SKM-1 treated with dmso at 0.1 percent for 144 hours (cell line): ENCODE results near the gene PRSS38.
A peak's percentile ranks its signal among the peaks of the same experiment; 100 is the strongest.

ENCODE experiments used
- DNase-seq: peaks from one replicate; lab custom pipeline; 2025; ENCODE audit not compliant: unreplicated experiment; lab: John Stamatoyannopoulos, UW

The PRSS38 gene

DNA sequence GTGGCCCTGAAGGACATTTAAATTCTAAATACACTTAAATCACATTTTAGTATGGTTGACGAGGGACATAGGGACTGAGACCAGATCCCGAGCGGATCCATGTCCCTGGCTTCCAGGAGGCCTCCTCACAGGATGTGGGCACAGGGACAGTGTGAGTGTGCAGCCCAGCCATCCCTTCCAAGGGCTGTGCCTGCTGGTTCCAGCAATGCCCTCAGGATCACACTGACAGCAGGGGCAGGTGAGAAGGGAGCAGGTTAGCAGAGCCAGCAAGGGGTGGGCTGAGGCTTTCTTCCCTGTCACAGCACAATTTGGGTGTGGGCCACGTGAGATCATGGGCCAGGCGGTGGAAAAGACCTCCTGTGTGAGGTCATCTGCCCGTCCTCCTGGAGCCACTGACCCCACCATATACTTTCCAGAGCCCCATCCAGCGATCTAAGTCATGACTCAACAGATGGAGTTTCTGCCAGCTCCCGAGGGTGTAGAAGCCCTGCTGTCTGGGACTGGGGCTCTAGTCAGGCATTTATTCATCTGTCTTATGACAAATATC is 37.0 kb upstream of the PRSS38 start:
- no peak for DNase-seq

DNA sequence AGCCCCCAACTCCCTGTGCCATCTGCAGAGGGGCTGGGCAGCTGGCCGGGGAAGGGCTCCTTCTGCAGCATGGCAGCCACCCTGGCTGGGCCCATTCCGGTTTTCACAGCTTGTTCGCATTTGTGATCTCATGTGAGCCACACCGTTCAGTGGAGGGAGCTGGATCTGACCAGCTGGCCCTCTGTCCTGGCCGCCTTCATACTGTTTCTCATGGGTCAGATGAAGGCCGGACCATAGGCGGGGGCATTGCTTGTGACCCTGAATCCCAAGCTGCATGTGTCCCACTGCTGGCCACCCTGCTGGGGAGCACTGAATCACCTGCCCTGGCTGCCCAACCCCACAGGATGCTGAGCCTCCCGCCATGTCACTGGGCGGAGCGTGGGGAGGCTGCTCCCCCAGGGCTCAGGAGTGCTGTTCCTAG is 36.4 kb upstream of the PRSS38 start:
- DNase-seq = no peak

DNA sequence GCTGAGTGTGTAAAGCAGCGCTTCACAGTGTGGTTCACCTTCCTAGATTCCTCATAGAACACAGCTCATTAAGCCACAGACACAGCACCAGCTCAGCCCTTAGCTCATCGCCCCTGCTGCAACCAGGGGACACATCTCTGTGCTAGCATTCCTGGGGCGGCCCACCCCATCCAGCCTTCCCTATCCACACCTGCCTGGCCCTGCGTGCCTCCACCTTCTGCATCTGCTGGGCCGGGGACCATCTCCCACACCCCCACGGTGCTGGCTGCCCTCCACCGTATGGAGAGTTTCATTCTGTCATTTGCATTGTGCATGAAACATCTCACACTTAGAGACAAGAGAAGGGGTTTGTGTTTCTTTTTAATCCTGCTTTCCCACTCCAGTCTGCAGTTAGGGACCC is 35.8 kb upstream of the PRSS38 start:
- no peak for DNase-seq

DNA sequence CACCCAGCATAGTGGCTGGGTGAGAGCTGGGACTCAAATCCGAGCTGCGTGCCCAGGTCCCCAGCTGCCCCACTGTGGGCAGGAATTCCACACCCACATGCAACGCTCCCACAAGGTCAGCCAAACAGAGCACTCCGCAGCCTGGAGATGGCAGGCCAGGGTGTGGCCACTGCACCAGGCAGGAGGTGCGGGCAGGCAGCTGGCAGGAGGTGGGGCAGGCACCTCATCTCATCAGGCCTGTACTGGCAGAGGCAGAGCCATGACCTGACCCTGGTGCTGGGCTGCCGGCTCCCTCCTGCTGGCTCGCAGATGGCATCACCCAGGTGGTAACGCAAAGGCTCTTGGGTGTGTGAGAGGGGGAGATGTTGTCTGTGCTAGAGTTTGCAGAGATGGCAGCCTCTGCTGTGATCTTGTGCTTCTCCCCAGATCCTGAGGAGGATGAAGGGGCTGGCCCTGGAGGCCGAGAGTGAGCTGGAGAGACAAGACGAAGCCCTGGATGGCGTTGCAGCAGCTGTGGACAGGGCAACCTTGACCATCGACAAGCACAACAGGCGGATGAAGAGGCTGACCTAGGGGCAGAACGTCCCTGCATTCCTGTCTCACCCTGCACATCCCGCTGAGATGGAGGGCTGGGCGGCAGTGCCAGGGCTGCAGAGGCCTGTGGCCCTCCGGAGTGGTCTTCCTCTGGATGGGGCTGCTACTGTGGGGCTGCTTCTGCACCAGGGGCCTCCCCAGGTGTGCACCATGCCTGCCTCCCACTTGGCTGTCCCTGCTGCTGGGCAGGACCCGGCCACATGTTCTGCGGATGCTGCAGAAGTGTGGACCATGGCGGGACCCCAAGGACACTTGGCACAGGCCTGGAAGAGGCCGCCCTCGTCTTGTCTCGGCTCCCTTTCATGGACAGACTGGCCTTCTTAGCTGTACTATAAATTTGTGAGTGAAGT is 35.1 kb upstream of the PRSS38 start:
- no peak for DNase-seq

DNA sequence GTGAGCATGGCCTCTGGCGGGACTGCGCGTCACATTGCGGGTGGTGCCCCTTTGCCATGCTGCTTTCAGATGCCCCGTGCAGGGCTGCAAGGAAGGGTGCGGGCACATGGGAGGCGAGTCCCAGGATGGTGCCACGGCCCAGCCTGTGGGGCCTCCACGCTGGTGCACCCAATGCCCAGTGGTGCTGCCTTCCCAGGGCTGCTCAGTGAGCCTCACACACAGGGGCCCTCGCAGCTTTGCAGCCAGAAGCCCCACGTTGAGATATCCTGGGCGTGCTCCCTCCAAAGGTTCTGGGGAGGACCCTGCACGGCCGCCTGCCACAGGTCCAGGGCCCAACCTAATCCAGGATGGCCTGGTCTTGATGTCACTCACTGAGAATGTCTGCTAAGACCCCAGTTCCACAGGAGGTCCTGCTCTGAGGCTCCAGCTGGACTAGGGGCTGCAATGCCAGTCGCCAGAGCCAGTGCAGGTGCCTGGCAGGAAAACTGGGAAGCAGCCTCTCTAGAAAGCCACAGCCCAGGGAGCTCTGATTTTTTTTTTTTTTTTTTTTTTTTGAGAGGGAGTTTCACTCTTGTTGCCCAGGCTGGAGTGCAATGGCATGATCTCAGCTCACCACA is 34.1 kb upstream of the PRSS38 start:
- no peak for DNase-seq

DNA sequence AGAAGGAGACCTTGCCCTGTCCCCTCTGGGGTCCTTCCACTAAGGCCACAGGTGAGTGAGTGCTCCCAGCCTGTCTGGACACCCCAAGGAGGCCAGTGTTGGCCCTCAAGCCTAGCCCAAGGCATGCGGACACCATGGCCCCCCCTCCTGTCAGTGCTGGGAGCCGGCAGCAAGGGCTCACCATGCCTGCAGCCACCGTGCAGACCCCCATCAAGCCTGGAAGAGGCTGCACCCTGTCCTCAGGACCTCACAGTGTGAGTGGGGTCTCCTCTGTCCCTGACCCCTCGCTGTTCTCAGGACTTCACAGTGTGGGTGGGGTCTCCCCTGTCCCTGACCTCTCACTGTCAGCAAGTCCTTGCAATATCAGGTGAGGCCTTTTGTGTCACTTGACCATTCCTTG is 33.2 kb upstream of the PRSS38 start:
- no peak for DNase-seq

DNA sequence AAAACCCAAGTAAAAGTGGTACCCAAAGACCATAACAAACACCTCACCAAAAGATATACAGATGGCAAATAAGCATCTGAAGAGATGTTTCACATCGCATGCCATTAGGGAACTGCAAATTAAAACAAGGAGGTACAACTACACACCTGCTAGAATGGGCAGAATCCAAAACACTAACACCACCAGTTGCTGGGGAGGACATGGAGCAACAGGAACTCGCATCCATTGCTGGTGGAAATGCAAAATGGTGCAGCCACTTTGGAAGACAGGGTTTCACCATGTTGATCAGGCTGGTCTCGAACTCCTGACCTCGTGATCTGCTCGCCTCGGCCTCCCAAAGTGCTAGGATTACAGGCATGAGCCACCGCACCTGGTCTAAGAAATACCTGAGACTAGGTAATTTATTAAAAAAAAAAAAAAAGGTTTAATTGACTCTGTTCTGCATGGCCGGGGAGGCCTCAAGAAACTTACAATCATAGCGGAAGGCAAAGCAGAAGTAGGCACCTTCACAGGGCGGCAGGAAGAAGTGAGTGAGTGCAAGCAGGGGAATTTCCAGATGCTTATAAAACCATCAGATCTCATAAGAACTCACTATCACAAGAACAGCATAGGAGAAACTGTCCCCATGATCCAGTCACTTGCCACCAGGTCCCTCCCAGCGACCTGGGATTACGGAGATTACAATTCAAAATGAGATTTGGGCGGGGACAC is 30.2 kb upstream of the PRSS38 start:
- DNase-seq = no peak

DNA sequence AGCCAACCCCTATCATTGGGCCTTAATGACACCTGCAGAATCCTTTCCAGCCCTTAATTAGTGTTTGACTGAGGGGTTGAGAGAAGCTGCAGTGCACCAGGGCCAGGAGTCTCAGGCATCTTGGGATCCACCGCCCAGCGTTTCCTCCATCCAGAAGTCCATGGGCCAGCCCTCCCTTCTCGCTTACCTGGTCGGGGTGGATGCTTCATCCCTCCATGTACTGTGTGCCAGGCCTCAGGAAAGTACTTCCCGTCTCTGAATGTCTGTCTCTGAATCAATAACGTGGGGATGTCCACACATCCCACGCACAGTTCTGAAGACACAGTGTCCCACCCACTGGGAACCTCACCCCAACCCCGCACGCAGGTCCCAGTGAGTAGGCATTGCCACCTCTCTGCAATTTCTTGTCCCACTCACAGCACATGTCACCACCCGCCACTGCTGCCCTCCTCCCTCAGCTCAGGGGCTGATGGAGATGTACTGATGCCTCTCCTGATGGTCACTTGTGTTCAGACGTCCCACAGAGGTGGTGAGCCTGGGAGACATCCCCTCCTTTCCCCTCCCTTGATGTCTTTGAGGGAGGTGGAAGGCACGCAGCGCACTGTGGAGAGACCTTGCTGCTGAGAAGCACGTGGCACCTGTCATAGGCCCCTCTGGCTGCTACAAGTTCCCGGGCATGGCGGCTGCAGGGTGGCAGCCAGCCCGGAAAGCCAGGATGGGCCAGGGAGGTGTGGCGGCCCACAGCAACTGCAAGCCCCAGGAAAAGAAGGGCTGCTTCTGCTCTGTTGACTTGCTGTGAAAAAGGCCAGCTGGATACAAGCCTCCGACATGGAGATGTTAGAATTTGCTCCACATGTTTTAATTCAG is 29.4 kb upstream of the PRSS38 start:
- no peak for DNase-seq

DNA sequence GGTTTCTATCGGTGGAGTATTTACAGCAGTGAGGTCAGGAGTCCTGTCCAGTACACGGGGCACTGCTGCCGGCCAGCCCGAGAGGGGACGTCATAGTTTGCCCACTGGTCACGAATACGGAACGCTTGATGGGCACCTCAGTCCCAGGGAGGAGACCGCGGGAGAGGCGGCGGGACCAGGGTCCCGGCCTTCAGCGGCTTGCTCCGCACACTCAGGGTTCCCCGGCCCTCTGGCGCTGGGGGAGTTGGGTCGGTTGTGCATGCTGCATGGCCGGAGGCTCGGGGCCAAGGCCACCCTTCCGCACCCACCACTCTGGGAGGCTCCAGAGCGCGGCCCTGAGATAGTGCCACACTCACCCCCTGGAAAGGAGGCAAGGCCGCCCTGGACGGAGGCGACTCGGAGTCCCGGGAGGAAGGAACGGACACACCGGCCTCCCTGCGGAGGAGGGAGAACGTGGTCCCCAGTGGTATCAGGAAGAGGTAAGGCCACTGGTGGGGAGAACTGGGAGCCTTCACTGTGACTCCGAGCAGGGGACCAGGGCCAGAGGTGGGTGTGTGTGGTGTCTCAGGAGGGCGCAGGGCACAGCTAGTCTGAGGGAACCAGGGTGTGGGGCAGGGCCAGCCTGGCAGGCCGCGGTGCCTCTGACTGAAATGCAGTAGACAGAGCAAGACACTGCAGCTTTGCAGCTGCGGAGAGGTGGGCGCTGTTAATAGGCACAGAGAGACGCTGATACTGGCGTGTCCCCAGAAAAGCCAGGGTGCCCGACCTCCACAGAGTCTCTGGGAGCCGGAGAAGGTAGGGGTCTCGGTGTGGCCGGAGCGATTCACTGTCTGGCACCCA is 28.6 kb upstream of the PRSS38 start:
- no peak for DNase-seq

DNA sequence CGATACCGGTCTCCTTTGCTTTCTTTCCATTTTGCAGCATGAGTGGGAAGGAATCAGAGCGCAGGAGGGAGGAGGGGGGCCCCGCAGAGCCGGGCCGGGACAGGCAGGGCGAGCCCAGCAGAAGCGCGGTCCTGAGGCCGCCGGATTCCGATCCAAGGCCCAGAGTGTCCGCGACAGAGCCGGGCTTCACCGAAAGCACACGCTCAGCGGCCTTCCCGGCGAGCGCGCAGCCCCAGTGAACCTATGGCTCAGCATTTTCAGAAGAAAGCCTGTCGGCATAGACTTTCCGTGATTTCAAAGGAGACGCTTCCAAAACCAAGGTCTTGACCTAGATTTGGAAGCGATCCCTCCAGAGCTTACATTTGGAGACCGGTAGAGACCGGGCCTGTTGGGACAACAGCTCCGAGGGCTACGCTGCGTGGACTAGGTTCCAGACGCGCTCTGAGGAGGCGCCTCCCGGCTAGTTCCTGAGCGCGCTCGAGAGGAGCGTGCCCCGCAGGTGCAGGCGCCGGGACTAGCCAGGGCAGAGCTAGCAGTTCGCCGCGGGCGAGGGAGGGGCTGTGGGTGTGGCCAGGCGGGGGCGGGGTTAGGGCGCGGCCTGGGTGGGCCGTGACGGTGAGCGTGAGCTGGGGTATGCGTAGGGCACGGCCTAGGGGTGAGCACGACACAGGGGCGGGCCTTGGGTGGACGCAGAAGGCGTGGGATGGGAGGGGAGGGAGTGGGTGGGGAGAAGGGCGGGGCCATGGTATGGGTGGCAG is 27.8 kb upstream of the PRSS38 start:
- DNase-seq = peak; percentile 93

DNA sequence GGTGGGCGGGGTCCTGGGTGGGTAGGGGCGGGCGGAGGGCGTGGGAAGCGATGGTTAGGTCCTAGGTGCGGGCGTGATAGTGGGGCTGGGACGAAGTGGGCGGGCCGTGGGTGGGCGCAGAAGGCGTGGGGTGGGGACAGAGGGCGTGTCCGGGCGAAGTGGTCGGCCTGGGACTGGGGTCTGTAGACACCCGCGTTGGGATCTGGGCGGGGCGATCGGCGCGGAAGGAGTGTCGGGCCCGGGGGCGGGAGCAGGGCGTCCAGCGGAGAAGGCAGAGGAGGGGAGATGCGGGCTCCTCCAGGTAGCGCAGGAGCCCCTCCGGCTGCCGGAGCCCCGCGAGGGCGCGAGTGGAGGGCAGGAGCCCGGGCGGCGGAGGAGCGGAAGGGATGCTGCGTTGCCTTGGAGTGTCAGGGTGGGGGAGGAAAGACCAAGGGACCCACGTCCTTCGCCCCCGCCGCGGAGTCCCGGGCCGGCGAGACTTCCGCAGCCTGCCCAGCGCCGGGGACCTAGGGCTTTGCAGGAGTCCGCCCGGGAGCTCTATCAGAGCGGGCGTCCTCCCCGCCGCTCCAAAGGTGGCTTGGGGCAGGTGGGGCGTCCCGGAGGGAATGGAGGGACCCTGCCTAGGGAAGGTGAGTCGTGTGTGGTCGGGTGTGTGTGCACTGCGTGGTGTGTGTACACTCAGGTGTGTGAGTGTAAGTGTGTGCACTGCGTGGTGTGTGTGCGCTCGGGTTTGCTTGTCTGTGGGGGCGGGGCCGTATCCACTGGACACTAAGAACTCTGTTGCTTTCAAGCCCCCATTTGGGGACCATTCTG is 27.0 kb upstream of the PRSS38 start:
- peak; percentile 59 for DNase-seq

DNA sequence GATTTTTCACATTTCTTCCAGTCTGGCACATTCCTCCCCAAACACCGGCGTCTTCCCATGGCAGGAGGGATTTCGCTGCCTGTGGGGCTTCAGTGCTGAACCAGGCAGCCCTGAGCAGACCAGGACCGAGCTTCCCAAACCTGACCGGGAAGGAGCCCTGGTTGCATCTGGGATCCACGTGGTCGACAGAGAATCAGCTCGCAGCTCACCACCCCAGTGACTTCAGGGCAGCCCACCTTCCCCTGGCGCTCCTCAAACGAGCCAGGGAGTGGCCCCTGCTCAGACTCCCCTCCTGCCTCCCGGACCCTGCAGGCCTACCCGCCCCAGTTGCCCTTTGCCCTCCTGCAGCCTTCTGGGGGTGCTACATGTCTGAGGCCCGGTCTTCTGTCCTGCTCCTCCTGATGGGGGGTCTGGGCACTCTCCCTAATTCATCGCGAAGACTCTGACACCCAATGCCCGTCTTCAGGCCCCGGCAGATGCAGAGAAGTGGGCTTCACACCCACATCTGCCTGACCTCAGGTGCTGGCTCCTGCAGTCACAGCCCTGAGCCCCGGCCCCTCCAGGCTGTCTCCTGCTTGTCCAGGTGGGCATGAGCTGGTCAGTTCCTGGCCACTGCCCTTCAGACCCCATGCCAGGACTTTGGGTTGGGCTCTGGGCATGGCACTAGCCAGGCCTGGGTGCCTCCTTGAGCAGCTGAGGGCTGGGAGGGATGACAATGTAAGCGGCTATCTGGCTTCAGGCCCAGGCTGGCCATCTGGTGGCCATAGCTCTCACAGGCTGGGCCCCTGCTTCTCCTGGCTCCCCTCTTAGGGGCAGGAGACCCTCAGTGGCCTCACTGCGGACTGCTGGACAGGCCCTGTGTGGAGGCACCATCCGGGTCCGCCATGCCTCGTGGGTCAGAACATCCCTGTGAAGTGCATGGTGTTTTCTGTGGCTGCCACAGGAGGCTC is 26.1 kb upstream of the PRSS38 start:
- no peak for DNase-seq

DNA sequence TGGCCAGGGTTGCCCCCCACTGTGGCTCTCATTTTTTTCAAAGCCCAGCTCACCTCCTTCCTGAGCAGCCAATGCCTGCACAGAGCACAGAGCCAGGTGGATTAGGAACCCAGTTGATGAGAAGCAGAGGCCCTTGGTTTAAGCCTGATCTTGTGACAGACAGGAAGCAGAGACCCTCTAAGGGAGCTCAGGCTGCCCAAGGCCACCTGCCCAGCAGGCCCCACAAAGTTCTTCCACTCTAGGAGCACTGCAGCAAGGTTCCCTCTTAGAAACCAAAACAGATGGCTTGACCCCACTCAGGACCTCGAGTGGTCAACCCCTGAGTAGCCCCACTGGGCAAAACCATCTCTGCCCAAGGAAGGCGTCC is 25.5 kb upstream of the PRSS38 start:
- DNase-seq = no peak

DNA sequence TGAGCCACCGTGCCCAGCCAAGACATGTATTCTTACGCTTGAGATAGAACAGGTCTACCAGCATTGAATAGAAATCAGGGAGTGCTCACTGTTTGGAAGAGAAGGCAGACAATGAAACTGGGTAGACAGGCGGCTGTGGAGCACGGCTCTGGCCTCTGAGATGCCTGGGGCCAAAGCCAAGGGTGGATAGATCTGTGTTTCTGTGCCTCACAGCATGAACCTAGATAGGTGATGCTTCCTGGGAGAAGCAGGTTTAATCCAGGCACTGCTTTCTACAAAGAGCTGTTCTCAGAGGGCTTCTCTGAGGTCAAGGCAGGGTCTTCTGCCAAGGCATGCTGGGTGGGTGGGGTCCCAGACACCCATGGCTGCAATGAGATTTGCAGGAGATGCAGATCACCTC is 24.6 kb upstream of the PRSS38 start:
- DNase-seq = no peak

DNA sequence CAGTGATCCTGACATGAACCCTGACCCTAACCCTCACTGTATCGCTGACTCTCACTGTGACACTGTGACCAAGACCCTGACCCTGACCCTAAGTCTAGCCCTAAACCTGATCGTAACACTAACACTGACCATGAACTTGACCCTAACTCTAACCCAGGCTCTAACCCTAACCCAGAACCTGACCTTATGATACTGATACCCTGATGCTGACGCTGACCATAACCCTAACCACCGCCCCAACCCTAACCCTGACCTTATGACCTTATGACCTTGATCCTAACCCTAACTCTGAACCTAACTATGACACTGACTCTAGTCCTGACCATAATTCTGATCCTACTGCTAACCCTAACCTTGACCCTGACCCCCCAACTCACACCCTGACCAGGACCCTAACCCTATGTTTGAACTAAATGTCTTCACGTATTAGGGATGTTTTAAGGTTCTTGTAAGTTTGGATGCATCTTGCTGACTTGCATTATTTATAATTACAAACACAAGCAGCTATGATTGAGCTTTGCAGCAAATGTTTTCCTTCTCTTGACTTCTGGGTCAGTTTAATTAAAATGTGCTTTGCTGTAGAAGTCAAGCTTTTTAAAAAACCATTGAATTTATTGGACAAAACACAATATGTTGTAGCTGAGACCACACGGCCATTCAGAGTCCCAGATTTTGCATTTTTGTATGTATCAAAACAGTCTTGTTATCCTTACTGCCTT is 23.9 kb upstream of the PRSS38 start:
- no peak for DNase-seq

DNA sequence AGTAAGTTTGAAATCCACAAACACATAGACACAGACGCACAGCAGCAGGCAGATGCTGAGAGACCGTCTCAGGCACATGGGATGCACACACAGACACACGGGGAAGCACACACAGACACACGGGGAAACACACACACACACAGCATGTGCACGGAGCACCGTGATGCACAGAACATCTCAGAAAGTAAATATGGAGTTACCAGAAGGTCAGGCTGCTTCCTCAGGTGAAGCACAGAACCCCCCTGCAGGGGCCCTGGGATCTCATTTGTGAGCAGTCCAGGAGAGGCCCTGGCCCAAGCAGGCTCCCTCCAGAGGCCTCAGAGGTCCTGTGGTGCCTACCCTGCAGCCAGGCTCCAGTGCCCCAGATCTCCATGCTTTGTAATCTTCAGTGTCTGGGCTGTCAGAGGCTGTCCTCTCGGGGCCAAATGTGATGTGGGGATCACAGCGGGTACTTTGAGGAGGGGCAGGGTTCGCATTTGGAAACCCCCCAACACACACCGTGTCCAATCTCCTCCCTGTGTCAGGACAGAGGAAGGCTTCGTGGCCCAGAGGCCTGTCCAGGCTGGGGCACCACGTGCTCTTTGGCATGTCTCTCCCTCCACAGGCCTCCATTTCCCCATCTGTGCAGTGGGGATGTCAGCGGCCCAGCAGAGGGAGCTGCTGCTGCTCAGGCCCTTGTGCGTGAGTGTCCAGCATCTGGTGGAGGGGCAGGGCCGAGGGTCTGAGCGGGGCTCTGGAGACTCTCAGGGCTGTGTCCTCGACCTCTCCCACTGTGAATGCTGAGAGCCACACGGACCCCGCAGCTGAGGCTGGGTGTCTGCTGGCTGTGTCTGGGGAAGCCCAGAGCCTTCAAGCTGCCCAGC is 23.0 kb upstream of the PRSS38 start:
- DNase-seq = no peak
